HG03045 (cell line): ENCODE measurements around the gene PRRC2A.

Experiments used
- ATAC-seq: cut with Tn5 transposase; IDR thresholded peaks from one replicate; pipeline ENCODE4 v1.9.1; 2021; ENCODE audit warnings: mild to moderate bottlenecking, moderate library complexity; ENCODE audit not compliant: unreplicated experiment

The PRRC2A gene

GRCh38 chr6:31621991-31622390 lies 1.5 kb downstream of the PRRC2A start:
- no peak for ATAC-seq

DNA sequence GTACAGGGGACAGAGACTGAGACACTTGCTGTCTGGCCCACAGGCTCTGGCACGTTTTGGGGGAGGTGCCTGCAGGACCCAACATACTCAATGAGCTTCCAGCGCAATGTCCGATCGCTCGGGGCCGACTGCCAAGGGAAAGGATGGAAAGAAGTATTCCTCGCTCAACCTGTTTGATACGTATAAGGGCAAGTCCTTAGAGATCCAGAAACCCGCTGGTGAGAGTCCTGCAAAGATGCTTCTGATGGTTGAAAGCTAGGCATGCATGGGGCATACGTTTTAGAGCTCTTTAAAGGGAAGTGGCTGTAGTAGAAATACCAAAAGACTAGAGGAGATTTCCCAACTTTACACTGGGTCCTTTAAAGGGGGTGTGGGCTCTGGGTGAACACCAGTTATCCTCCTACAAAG lies 2.2 kb downstream of the PRRC2A start:
- no peak for ATAC-seq

- ATAC-seq = no peak
These were observed 3.6 kb downstream of the PRRC2A start for GRCh38 chr6:31624070-31624469.

DNA sequence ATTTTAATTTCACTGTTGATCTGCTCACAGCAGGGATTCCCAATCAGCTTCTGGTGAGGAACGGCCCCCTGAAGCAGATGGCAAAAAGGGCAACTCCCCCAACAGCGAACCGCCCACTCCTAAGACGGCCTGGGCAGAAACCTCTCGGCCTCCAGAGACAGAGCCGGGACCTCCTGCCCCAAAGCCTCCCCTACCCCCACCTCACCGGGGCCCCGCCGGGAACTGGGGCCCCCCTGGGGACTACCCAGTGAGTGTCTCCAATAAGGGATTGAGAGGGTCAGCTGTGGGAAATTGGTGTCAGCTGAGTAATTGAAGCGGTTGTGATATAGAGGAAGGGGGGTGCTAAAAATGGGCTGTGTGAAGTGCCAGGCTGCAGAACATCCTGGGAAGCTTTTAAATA lies 6.4 kb downstream of the PRRC2A start:
- ATAC-seq = no peak

DNA sequence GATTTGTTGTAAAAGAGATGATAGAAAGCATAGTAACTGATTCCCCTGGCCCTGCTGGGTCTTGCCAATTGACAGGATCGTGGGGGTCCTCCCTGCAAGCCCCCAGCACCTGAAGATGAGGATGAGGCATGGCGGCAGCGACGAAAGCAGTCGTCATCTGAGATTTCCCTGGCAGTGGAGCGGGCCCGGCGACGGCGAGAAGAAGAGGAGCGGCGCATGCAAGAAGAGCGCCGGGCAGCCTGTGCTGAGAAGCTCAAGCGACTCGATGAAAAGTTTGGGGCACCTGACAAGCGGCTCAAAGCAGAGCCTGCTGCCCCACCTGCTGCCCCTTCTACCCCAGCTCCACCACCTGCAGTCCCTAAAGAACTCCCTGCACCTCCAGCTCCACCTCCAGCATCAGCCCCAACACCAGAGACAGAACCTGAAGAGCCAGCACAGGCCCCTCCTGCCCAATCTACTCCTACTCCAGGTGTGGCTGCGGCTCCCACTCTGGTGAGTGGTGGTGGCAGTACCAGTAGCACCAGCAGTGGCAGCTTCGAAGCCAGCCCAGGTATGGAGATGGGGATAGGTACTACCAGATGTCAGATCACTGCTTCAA lies 7.3 kb downstream of the PRRC2A start:
- no peak for ATAC-seq

DNA sequence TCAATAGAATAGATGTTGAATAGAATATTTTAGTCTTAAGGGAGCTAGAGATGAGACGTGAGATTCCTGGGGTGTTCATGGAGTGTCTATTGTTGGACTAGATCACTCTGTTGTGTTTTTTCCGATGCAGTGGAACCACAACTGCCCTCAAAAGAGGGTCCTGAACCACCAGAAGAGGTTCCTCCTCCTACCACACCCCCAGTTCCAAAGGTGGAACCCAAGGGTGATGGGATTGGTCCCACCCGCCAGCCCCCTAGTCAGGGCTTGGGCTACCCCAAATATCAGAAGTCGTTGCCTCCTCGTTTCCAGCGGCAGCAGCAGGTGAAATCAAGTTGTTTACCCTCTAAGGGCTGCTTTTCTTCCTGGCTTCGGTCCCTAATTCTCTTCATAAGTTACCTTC lies 8.5 kb downstream of the PRRC2A start:
- ATAC-seq = no peak

DNA sequence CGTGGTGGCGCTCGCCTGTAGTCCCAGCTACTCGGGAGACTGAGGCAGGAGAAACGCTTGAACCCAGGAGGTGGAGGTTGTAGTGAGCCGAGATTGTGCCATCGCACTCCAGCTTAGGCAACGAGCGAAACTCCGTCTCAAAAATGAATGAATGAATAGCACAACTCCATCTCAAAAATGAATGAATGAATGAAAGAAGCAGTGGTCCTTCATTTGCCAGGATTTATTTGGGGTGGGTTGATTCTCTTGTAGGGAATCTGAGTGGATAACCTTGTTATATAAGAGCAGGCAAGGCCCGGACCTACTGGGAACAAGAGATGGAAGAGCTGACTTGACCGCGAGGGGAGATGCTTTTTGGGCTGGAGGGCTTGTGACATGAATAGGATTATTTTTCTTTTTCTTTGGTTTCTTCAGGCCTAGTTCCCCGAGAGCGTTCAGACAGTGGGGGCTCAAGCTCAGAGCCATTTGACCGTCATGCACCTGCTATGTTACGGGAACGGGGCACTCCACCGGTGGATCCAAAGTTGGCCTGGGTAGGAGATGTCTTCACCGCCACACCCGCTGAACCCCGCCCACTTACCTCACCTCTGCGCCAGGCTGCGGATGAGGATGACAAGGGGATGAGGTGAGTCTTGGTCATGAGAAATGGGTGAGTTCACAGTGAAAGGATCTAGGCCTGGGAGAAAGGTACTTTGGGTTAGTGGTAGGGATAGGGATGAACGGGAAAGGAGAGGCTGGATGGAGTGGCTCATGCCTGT lies 9.8 kb downstream of the PRRC2A start:
- ATAC-seq = no peak

DNA sequence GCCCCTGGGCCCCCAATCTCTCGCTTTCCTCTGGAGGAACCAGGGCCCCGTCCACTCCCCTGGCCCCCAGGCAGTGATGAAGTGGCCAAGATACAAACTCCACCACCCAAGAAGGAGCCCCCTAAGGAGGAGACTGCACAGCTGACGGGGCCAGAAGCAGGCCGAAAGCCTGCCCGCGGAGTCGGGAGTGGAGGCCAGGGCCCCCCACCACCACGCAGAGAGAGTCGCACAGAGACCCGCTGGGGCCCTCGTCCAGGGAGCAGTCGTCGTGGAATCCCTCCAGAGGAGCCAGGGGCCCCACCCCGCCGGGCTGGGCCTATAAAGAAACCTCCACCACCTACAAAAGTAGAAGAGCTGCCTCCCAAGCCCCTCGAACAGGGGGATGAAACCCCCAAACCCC lies 10.7 kb downstream of the PRRC2A start:
- no peak for ATAC-seq

GRCh38 chr6:31631681-31632278 lies 11.3 kb downstream of the PRRC2A start:
- ATAC-seq = no peak

- ATAC-seq = no peak
These were observed 11.9 kb downstream of the PRRC2A start for GRCh38 chr6:31632279-31632946.

DNA sequence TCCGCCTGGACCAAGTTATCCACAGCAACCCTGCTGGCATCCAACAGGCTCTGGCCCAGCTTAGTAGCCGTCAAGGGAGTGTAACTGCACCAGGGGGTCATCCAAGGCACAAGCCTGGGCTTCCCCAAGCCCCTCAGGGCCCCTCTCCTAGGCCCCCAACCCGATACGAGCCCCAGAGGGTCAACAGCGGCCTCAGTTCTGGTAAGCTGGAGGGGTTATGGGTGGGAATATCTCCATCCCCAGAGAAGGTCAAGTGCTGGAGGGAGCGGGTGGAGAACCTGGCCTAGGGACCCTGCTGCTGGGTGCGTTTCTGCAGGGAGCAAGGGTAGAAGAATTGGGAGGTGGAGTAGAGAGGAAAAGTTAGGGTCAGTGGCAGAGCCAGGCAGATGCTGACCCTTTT lies 12.9 kb downstream of the PRRC2A start:
- ATAC-seq = no peak

DNA sequence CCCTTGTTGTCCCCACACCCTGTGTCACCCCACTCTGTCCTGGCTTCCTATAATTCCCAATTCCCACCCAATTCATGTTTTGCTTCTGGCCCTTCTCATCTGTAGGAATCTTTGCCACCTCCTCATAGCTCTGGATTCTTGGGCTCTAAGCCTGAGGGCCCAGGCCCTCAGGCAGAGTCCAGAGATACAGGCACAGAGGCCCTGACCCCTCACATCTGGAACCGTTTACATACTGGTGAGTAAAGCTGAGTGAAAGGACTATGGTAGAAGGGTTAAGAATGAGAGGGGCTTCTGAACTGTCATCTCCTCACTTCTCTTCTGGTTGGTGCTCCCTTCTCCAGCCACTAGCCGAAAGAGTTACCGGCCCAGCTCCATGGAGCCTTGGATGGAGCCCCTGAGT lies 13.6 kb downstream of the PRRC2A start:
- ATAC-seq = no peak

GRCh38 chr6:31634969-31635575 lies 14.6 kb downstream of the PRRC2A start:
- no peak for ATAC-seq

- no peak for ATAC-seq
These were observed 16.4 kb downstream of the PRRC2A start for GRCh38 chr6:31636698-31637596.

DNA sequence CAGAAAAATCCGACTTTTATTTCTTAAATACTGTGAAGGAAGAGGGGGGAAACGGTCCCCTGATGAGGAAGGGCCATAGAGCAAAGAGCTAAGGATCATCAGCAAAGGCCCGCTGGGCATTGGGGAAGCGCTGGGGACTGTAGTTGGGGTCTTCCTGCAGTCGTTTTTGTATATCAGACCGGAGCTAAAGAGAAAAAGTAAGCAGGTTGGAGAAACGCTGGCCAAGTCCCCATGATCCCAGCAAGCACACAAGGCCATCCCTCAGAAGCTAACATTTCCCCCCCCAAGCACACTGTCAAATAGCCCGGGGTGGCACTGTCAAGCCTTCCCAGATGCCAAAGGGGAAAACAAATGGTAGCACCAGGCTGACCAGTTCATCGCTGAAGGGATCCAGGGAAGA lies 18.5 kb downstream of the PRRC2A start:
- no peak for ATAC-seq

DNA sequence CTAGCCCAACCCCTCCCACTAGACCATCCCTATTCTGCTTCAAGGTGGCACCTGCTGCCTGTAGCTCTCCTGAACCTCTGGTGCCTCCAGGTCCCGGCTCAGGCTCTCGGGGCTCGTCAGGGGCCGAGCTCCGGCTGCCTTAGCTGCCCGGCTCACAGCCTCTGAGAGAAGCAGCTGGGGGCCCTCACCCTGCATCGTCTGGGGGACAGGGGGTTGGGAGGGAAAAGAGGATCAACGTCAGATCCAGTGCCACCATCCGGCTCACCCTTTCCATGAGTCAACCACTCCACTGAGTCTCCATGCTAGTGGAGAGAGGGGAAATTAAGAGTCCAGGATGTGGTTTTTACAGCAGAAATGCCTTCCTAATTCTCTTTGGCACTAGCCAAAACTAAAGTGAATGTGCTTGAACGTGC lies 18.9 kb downstream of the PRRC2A start:
- no peak for ATAC-seq

DNA sequence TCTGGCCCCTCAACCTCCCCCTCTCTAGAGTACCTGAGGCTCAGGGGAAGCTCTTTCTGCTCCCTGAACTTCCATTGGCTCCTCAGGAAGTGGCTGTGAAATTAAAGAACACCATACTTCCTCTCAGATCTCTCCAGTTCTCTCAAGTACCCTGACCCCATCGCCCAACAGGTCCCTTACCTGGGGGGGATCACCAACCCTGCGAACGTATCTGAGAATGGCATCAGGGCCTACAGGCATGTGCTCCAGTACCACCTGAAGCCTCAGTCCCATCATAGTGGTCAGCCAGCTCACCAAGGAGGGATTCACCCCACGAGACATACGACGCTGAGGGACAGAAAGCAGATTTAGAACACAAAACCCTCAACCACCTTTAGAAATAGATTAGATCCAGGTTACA lies 20.1 kb downstream of the PRRC2A start:
- no peak for ATAC-seq

GRCh38 chr6:31641370-31641769 lies 20.9 kb downstream of the PRRC2A start:
- no peak for ATAC-seq

GRCh38 chr6:31642798-31643570 lies 22.5 kb downstream of the PRRC2A start:
- ATAC-seq = no peak
